ENCODE data around the gene PSMD3.

PSMD3 gene

GRCh38 chr17:40023590-40024292 lies 43.1 kb downstream of the PSMD3 start:
- FAIRE-seq = no peak

- FAIRE-seq = no peak
Observed at GRCh38 chr17:40024901-40025300, 44.3 kb downstream of the PSMD3 start.

GRCh38 chr17:40025559-40025958 lies 45.0 kb downstream of the PSMD3 start:
- FAIRE-seq = no peak

- FAIRE-seq = no peak
Observed at GRCh38 chr17:40025991-40026815, 45.6 kb downstream of the PSMD3 start.

DNA sequence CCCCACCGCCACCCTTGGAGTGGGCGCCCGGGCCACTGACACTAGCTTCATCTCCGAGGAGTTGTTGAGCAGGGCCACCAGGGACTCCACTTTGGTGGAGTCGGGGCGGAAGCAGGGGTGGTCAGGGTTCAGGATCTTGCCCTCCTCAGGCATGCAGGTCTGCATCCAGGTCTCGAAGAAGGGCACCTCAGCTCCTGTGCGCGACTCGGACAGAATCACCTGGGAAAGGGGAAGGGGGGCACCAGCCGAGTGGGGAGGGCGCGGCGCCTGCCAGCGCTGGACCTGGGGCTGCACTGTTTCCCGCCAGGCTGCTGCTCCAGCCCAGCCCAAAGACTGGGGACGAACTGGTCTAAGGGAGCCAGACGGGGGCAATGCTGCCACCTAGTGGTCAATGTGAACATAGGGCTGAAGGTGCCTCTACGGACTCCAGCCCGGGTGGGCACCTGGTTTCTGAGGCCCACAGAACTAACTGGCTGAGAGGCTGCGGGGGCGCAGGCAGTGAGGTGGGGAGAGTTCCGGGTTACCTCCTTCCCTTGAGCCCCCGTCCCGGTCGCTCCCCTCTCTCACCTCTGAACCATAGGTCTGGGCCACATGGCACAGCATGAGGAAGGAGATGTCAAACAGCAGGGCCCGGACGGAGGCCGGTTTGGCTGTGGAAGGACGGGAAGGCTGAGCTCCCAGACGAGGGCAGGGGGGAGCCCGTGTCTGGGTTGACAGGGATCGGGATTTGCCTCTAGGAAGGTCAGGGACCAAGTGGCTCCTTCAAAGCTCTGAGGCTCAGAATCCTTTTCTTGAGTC lies 46.4 kb downstream of the PSMD3 start:
- no peak for FAIRE-seq

DNA sequence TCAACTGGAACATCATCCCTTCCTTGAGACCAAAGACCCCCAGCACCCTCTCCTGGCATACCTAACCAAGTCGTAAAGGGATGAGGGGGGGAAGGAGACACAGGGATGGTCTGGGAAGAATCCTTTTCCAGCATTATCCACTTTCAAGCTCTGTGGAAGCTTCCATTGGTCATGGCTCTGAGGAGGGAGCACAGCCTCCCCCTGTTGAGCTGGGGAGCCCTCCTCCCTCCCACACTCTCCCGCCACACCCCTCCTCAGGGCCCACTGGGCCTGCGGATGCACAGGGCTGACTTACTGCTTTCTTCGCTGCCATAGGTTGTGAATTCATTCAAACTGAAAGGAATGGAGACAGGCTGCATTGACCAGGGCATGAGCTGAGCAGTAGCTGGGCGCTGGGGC lies 47.0 kb downstream of the PSMD3 start:
- no peak for FAIRE-seq

DNA sequence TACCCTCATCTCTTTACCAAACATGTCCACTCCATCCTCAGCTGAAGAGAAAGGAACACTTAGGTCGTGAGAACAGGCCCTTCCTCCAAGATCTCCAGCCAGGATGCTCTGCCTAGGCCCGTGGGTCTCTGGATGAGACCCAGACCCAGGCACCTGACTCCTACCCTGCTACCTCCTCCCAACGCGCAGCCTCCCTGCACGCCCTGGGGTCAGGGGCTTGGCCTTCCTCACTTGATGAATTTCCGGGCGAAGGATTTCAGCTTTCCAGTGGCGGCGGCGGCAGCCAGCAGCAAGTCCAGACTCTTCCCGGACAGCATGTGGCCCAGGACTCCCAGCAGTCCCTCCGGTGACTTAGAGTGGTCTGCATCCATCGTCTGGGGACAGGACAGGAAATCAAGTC lies 48.0 kb downstream of the PSMD3 start:
- no peak for FAIRE-seq

DNA sequence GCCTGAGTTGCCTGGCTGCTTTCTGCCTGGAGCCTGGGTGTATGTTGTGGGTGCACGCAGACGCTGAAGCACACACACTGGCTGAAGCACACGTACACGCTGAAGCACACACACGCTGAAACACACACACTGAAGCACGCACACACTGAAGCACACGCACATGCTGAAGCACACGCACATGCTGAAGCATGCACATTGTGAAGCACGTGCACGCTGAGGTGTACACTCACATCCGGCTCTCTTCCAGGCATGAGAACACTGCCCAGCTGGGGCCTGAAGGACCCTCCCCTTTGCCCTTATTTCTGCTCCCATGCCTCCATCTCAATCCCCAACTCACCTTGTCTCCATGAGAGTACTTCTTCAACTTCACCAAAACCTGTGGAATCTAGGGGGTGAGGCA lies 51.1 kb downstream of the PSMD3 start:
- no peak for FAIRE-seq

GRCh38 chr17:40032322-40033320 lies 52.0 kb downstream of the PSMD3 start:
- no peak for FAIRE-seq

DNA sequence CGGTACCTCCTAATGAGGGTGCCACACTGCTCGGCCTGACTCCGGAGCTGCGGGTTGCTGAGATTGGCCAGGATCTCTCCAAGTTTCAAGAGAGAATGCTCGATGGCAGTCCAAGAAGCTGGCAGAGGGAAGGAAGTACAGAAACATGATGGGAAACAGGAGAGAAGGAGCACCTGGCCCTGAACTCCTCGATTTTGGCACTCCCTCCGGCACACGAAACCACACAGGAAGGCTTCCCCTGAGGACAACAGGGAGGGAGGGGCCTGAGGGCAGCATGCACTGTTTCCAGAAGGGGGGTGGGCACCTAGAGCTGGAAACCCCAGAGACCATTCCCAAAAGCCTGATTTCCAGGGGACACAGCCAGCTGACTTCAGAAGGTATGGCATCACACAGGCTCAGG lies 52.7 kb downstream of the PSMD3 start:
- no peak for FAIRE-seq

- no peak for FAIRE-seq
Observed at GRCh38 chr17:40034426-40035161, 54.0 kb downstream of the PSMD3 start.

DNA sequence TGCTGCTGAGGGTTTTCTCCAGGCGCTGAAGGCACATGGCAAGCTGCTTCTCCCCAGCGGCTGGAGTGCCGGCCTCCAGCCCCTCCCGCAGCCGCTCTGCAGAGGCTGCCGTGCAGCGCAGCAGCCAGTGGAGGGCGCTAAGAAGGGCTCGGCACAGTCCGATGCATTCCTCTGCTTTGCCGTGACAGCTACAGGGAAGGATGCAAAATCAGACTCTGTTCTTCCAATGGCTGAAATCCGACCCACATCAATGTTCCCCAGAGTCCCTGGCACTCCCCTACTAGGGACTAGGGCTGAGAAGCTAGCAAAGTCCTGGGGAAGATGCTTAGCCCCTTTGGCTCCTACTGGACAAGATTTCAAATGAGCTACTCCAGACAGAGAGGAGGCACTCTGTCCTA lies 54.6 kb downstream of the PSMD3 start:
- FAIRE-seq = no peak

- no peak for FAIRE-seq
Observed at GRCh38 chr17:40038882-40039513, 58.4 kb downstream of the PSMD3 start.

- no peak for FAIRE-seq
Observed at GRCh38 chr17:40041196-40041595, 60.6 kb downstream of the PSMD3 start.

Measured in colon (tissue), 2 donors.